ENCODE data around the gene ITGAE.

DNA sequence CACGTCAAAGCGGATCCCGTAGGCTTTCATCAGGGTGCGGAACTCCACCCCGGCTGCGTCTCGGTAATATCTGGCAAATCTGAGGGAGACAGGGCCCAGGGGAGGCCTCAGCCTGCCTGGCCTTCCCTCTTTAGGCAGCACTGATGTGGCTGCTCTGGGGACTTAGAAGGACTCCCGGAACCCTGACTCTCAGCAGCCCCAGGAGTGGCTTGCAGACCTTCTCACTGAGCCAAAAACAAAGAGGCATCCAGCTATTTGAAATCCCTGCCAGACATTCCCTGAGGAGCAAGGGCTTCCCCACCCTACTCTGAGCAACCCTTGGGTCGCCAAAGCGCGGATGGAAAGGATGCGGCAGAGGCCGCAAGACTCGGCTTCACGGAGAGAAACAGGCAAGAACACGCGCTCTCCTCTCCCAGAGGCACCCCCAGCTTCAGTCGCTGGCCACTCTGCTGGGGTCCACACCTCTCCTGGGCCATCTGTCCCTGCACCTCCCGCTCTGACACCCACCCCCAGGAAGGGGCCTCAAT lies 112.9 kb downstream of the ITGAE start:
- TF ChIP-seq CTCF (IDR thresholded peaks at IDR 0.05): no peak
- no peak for TF ChIP-seq POLR2A (IDR thresholded peaks at IDR 0.05)

Data from lower leg skin (tissue), 3 donors.